SK-N-SH (cell line): Measurements from ENCODE around the gene STRBP. TPM values are rescaled to one million over a fixed set of nuclear protein-coding genes. Genes with fewer than 3 reads are reported as not detected.
A peak's percentile ranks its signal among the peaks of the same experiment; 100 is the strongest.

Experiments used
- CTCF ChIA-PET: fragments of 300-600, 350-600 bp; formaldehyde crosslinking; extraction: SDS; loops from one replicate; lab custom pipeline; 2021; lab: Yijun Ruan, JAX
- POLR2A ChIA-PET: fragments of 350-600 bp; sonication (Branson Sonifier 250); formaldehyde crosslinking; extraction: SDS; loops from one replicate; lab custom pipeline; 2020; ENCODE audit warnings: antibody characterized with exemption, inconsistent platforms; lab: Yijun Ruan, JAX
- DNase-seq: peaks from one replicate; pipeline ENCODE4 v3.0.0; 2012
- H2AFZ ChIP-seq: fragments of 200-600 bp; sonication (generic); 2 replicates; pipeline ENCODE4 v1.8.1; 2016; ENCODE audit warnings: antibody characterized with exemption, mild to moderate bottlenecking, low read depth
- H3F3A ChIP-seq: fragments of 200-600 bp; sonication (generic); replicated peaks from 2 replicates; pipeline ENCODE3; 2016; ENCODE audit warnings: antibody characterized with exemption, mild to moderate bottlenecking; ENCODE audit not compliant: insufficient read depth
- H3K27ac ChIP-seq, 2 experiments: fragments of 200-500 bp in 1 of 2; fragments of 200-600 bp in 1 of 2; sonication (Bioruptor generic) in 1 of 2; sonication (generic), shearing (Covaris generic) in 1 of 2; 2 replicates each; pipeline versions ENCODE4 v1.5.1 to v1.6.1; 2014 to 2016; ENCODE audit warnings: low read depth in 2 of 2, inconsistent platforms in 1 of 2, low read length in 1 of 2, mild to moderate bottlenecking in 1 of 2, mixed read lengths in 1 of 2
- H3K27me3 ChIP-seq: fragments of 200-600 bp; sonication (generic), shearing (Covaris generic); 2 replicates; pipeline ENCODE4 v1.6.1; 2016; ENCODE audit warnings: mixed run types; ENCODE audit not compliant: insufficient read depth
- H3K36me3 ChIP-seq, 2 experiments: fragments of 200-500 bp in 1 of 2; fragments of 200-600 bp in 1 of 2; sonication (Bioruptor generic) in 1 of 2; sonication (generic) in 1 of 2; replicated peaks in 1 of 2; 2 replicates each; pipeline versions ENCODE3 to v1.5.1; 2014 to 2016; ENCODE audit warnings: low read length in 1 of 2, mild to moderate bottlenecking in 1 of 2; ENCODE audit not compliant: insufficient read depth in 2 of 2, control insufficient read depth in 1 of 2
- H3K4me1 ChIP-seq, 2 experiments: fragments of 200-500 bp in 1 of 2; fragments of 200-600 bp in 1 of 2; sonication (Bioruptor generic) in 1 of 2; sonication (generic), shearing (Covaris generic) in 1 of 2; 2 replicates each; pipeline versions ENCODE4 v1.5.1 to v1.6.1; 2014 to 2016; ENCODE audit warnings: low read depth in 1 of 2, low read length in 1 of 2, mixed run types in 1 of 2; ENCODE audit not compliant: insufficient read depth in 2 of 2, control insufficient read depth in 1 of 2
- H3K4me2 ChIP-seq: fragments of 200-600 bp; sonication (generic), shearing (Covaris generic); 2 replicates; pipeline ENCODE4 v1.6.1; 2017; ENCODE audit warnings: mixed run types
- H3K4me3 ChIP-seq, 2 experiments: fragments of 200-500 bp in 1 of 2; fragments of 200-600 bp in 1 of 2; sonication (Bioruptor generic) in 1 of 2; sonication (generic), shearing (Covaris generic) in 1 of 2; 2 replicates each; pipeline versions ENCODE4 v1.5.1 to v1.8.1; 2014 to 2016; ENCODE audit warnings: low read depth in 2 of 2, inconsistent platforms in 1 of 2, low read length in 1 of 2, mild to moderate bottlenecking in 1 of 2, mixed read lengths in 1 of 2, moderate library complexity in 1 of 2
- H3K79me2 ChIP-seq: fragments of 200-600 bp; sonication (generic); 2 replicates; pipeline ENCODE4 v1.8.1; 2017; ENCODE audit warnings: mild to moderate bottlenecking; ENCODE audit not compliant: insufficient read depth
- H3K9ac ChIP-seq: fragments of 200-600 bp; sonication (generic); 2 replicates; pipeline ENCODE4 v1.6.1; 2017; ENCODE audit warnings: mixed run types
- H3K9me2 ChIP-seq: fragments of 200-600 bp; sonication (generic); 2 replicates; pipeline ENCODE4 v1.6.1; 2017; ENCODE audit warnings: mixed run types
- H3K9me3 ChIP-seq: fragments of 200-600 bp; sonication (generic); 2 replicates; pipeline ENCODE4 v1.6.1; 2017; ENCODE audit warnings: mixed run types, mild to moderate bottlenecking, moderate library complexity
- H4K20me1 ChIP-seq: fragments of 200-600 bp; sonication (generic); 2 replicates; pipeline ENCODE4 v1.6.1; 2017; ENCODE audit warnings: mild to moderate bottlenecking, mixed run types; ENCODE audit not compliant: insufficient read depth
- CHD2 ChIP-seq: fragments of 150-350 bp; IDR thresholded peaks from 2 replicates; pipeline ENCODE4 v1.6.1; 2018; ENCODE audit warnings: low read length; ENCODE audit not compliant: partially characterized antibody
- FOSL2 ChIP-seq: IDR thresholded peaks from 2 replicates; pipeline ENCODE4 v1.4.0; 2012; ENCODE audit warnings: low read depth, mild to moderate bottlenecking, moderate library complexity, borderline replicate concordance
- GABPA ChIP-seq: IDR thresholded peaks from 2 replicates; pipeline ENCODE4 v1.4.0; 2012; ENCODE audit warnings: low read depth, mild to moderate bottlenecking
- GATA2 ChIP-seq: sonication (generic); formaldehyde crosslinking; IDR thresholded peaks from 2 replicates; pipeline ENCODE4 v1.5.0; 2020; ENCODE audit warnings: mild to moderate bottlenecking, missing genetic modification reagents
- NRF1 ChIP-seq: IDR thresholded peaks from 2 replicates; pipeline ENCODE4 v1.6.1; 2012; ENCODE audit warnings: low read depth, mild to moderate bottlenecking, low read length
- RCOR1 ChIP-seq: fragments of 150-350 bp; IDR thresholded peaks from 2 replicates; pipeline ENCODE4 v1.6.1; 2017; ENCODE audit warnings: antibody characterized with exemption, low read length
- RXRA ChIP-seq: IDR thresholded peaks from 2 replicates; pipeline ENCODE4 v1.4.0; 2012; ENCODE audit warnings: low read depth, mild to moderate bottlenecking, borderline replicate concordance
- SMC3 ChIP-seq: IDR thresholded peaks from 2 replicates; pipeline ENCODE4 v1.6.1; 2012; ENCODE audit warnings: low read depth, low read length, improper control_type of control experiment
- TAF1 ChIP-seq: IDR thresholded peaks from 2 replicates; pipeline ENCODE4 v1.6.1; 2012; ENCODE audit warnings: low read depth, mild to moderate bottlenecking, low read length, moderate library complexity, borderline replicate concordance
- WGBS: methylation state at CpG from one replicate; pipeline ENCODE4 v1.1.6; 2017; ENCODE audit warnings: low lambda C conversion rate; 5-methylcytosine and 5-hydroxymethylcytosine counted together
- polyA plus RNA-seq, 3 experiments: library from polyadenylated mRNA; depleted of rRNA; stranded (reverse); fragments of >200 nt; gene quantifications; 2 replicates each; pipeline ENCODE4 v1.2.3, GENCODE V29; 2012
- TF ChIP-seq, protein P1 (sequence below): IDR thresholded peaks from 2 replicates; pipeline ENCODE4 v1.4.0; 2012; ENCODE audit warnings: low read depth, borderline replicate concordance

Gene STRBP
- polyA plus RNA-seq, 1 of the 3 experiments (the other 2 are of a cell fraction): 5.9 TPM

DNA sequence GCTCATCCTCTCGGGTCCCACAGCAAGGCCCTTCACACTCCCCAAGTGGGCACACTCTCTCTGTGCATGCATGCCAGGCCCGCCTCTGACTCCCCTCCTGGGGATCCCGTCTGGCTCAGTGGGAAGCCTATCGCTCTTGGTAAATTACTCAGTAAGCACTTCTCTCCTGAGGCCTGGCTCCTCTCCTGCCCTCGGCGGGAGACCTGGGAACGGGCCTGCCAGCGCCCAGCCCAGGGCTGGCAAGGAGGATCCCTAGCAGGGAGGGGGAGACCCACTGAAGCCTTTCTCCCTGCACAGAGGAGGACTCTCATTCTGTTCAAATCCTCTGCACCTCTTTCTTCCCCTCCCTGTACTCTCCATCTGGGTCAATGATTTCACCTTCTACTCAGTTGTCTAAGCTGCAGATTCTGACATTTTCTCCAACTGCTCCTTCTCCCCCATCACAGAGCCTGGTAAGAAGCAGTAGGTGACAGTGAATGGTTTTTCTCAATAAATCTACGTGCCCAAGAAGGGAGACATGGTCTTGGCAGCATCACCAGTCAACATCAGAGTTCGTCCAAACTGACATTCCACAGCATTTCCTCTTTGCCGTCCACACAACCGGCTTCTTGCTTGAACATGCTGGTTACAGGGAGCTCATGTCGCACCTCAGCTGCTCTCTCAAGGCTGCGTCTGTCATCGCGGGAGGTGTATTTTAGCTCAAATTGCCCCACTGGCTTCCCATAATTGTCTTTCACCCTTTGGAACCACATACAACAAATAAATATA is 153.1 kb downstream of the STRBP start:
- Histone ChIP-seq H3K4me2 (no peak overlapping the region), H3K27ac (no peak overlapping the region), H3K79me2 (no peaks in the 10 kb centered on the region), H3K27me3 (no peaks in the 10 kb centered on the region), H3K9ac (no peak overlapping the region), H3K9me2 (no peaks in the 10 kb centered on the region), H3K36me3 (peaks cover 0 to 3% of the 10 kb centered on the region in 2 experiments), H2AFZ (no peak overlapping the region), H3K4me1 (peaks cover 0 to 14% of the 10 kb centered on the region in 2 experiments; a peak in 1 of 4 replicates), H3K9me3 (no peaks in the 10 kb centered on the region), H3K4me3 (no peak overlapping the region), H4K20me1 (no peaks in the 10 kb centered on the region), H3F3A (no peaks in the 10 kb centered on the region)
- ChIA-PET POLR2A (no interaction called here), CTCF (no interaction called here)
- TF ChIP-seq FOSL2 (no peak), GABPA (no peak), NRF1 (no peak), RXRA (no peak), RCOR1 (no peak), TAF1 (no peak), CHD2 (no peak)
- WGBS: 98% methylated on average over 16 of the region's 16 CpGs
- no peak for DNase-seq

DNA sequence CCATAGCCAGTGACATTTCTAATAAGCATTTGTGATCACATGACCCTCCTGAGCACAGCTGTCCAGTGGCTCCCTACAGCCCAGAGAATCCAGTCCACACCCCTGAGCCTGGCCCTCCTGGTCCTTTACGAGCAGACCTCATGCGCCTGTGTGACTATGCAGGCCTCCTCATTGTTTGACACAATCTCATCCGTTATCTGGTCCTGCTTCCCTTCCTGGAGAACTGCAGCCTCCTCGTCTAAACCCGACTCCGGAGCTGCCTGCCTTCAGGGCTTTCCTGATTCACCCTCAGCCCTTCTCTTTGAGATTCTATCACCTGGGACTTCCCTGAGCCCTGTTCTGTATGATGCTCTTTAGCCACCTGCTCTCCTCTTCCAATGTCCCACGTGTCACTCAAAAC is 155.2 kb downstream of the STRBP start:
- no peaks in the 10 kb centered on the region for H3F3A ChIP-seq
- H3K9ac ChIP-seq: no peak overlapping the region
- H3K4me1 ChIP-seq: peaks cover 0 to 14% of the 10 kb centered on the region in 2 experiments; a peak in 1 of 4 replicates
- H3K36me3 ChIP-seq: peaks cover 0 to 24% of the 10 kb centered on the region in 2 experiments
- 64% methylated on average over 5 of the region's 7 CpGs for WGBS
- POLR2A ChIA-PET: no interaction called here
- no peak overlapping the region for H3K4me2 ChIP-seq
- DNase-seq: peak; percentile 69
- no peak overlapping the region for H2AFZ ChIP-seq
- no peak overlapping the region for H3K27ac ChIP-seq
- H4K20me1 ChIP-seq: no peaks in the 10 kb centered on the region
- TF ChIP-seq GATA2 (CRISPR knock-in tag) (0 out of 2 replicates have a peak, but pooled peaks have one; percentile 13), SMC3 (no peak)
- TF ChIP-seq, protein P1, sequence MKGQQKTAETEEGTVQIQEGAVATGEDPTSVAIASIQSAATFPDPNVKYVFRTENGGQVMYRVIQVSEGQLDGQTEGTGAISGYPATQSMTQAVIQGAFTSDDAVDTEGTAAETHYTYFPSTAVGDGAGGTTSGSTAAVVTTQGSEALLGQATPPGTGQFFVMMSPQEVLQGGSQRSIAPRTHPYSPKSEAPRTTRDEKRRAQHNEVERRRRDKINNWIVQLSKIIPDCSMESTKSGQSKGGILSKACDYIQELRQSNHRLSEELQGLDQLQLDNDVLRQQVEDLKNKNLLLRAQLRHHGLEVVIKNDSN: peak; percentile 30; the same call in 1 of the 2 replicates
- H3K27me3 ChIP-seq: no peaks in the 10 kb centered on the region
- no peaks in the 10 kb centered on the region for H3K79me2 ChIP-seq
- H3K4me3 ChIP-seq: no peak overlapping the region
- H3K9me3 ChIP-seq: no peaks in the 10 kb centered on the region
- no peaks in the 10 kb centered on the region for H3K9me2 ChIP-seq
- CTCF ChIA-PET: no interaction called here
